ENCODE measurements around the gene AQP7.
"Not testable (repeated sequence)": the region's sequence is repeated elsewhere in the genome, so short reads cannot be mapped to it uniquely, and the experiment has no call there.

AQP7 gene

DNA sequence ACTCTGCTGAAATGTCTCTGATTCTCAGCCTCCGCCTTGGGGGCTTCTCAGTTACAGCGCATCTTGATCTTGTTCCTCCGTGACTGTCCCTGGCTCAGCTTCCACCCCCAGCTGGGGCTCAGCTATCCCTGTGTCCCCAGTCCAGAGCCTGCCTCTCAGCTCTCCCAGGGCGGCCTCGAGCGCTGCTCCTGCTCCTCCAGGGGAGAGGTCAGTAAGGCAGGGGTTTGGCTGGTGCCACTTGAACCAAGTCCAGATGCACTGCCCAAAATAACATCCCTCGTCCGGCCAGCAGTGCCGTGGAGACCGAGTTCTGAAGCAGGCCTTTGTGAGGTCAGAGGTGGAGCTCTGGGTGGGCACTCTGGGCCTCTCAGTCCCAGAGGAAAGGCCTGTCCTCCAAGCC is at the start of gene AQP7:
AQP7 (minus strand) TSS at position 198 of the 400 bp plus-strand sequence. CDS start 1,306 bp downstream, outside the sequence.
- DNase-seq: not testable (repeated sequence)

DNA sequence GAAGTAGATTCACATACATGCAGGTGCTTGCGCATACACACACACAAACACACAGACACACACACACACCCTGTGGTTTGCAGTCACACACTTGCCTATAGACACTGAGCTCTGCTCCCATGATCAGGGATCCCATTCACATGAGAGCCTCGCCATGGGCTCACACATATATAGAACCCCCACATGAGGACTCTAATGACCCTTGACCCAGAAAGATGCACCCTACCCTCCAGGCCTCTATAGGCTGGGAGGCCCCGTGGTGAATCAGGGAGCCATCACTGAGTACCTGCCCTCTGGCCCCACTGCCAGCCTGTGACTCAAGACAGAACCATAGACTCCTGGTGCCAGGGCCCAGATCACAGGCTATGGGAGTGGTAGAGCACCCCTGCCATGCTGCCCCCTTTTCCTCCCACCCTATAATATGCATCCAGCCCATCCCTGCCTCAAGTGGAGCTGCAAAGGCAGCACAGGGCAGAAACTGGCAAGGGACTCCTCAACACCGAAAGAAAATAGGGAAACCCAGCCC is 48.3 kb upstream of the AQP7 start:
- no peak for DNase-seq

DNA sequence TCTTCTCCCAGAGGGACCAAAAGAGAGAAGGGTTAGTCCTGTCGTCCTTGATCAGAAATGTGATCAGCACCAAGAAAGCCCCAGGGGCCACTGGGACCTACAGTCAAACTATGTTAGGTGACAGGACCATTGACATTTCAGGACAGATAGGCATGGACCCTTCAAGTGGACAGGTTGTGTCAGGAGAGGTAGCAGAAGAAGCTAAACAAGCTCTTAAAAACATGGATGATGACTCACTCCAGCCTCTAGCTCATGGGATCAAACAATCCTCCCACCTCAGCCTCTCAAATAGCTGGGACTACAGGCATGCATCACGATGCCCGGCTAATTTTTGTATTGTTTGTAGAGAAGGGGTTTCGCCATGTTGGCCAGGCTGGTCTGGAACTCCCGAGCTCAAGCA is 47.3 kb upstream of the AQP7 start:
- DNase-seq: no peak

DNA sequence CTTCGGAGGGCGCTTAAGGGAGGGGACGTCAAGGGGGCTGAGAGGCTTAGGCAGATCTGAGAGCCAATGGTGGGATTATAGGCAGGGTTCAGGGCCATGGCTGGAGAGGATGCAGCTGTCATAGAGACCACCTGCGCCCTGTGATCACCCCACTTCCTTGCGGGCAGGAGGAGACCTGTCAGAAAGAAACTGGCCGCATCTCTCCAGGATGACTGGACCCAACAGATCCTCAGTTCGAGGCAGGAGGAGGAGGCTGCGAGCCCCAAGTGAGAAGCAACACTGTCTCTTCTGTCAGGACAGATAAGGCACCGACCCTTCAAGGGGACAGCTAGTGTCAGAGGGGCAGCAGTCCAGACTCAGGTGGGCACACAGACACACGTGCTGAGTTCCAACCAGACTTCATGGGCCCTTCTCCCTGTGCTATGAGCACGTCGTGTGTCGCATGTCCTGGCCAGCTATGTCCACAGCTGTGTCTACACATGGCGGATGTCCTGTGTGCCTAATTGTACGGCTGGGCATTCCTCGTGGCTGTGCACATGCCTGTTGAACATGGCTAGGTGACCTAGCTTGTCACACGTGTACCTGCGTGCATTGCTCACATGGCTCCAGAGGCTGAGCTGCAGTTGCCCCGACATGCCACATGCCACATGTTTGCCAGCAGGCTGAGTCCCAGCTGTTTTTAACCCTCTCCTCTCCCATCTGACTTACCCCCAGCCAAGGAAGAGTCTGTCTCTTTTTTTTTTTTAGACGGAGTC is 45.6 kb upstream of the AQP7 start:
- no peak for DNase-seq

DNA sequence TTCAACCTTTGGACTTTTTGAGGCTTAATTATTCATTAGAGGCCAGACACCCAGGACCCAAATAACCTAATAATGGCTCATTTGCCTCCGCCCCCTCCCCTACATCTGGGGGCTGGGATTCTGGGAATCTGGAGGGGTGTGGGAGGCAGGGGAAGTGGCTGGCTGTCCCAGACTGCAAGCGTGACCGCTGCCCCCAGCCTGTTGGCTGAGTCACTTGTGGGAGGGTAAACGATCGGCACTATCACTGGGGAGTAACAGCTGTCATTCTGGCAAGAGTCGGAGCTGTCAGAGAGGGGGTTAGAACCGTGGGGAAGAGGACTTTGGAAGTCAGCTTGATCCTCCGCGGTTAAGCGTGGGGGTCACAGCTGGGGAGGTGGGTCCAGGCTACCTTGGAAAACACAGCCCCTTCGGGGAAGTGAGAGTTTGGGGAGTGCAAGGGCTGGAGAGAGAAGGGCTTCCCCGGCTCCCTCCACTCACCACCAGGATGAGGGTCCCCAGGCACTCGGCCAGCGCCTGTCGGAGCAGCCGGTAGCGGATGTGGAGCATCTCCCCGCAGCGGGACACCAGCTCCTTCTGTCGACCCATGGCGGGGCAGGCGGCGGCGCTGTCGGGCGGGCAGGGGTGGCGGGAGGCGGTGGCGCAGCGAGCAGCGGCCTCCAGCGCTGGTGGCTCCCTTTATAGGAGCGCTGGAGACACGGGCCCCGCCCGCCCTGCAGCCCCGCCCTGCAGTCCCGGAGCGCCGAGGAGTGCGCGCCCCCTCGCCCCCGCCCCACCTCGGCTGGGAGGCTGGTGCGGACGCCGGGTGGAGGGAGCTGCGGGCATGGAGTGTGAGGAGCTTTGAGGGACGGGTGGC is 44.8 kb upstream of the AQP7 start, which contains the start of gene AQP3:
AQP3 (minus strand) TSS at position 648 of the 853 bp plus-strand sequence; CDS start at position 585, 63 bp downstream.
- DNase-seq: no peak

DNA sequence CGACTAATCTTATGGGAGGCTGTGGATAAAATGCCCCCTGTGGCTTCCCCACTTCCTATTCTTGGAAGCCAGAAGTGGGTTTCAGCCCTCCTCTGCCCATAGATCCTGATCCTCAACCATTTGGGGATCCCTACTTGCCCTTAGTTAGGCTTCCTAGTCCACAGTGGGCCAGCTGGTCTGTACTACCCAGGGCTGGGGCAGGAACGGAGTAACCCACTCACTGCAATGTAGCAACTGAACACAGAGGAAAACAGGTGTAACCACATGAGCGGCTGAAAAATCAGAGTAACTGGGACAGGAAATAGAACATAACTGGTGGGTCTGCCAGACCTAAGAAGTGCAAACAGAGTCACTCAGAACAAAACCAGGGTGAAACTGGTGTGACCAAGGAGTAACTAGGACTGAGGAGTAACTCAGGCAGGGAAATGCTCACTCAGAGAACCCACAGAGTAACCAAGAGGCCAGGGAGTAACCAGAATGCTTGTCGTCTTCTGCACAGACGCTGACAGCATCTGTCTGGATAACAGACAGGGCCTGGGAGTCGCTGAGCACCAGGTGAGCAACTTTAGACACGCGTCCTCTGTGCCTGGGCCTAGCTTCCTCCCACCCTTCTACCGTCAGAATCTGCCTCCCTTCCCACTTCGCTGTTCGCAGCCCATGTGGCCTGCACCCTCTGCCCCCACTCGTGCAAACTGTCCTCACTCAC is 44.0 kb upstream of the AQP7 start:
- no peak for DNase-seq

DNA sequence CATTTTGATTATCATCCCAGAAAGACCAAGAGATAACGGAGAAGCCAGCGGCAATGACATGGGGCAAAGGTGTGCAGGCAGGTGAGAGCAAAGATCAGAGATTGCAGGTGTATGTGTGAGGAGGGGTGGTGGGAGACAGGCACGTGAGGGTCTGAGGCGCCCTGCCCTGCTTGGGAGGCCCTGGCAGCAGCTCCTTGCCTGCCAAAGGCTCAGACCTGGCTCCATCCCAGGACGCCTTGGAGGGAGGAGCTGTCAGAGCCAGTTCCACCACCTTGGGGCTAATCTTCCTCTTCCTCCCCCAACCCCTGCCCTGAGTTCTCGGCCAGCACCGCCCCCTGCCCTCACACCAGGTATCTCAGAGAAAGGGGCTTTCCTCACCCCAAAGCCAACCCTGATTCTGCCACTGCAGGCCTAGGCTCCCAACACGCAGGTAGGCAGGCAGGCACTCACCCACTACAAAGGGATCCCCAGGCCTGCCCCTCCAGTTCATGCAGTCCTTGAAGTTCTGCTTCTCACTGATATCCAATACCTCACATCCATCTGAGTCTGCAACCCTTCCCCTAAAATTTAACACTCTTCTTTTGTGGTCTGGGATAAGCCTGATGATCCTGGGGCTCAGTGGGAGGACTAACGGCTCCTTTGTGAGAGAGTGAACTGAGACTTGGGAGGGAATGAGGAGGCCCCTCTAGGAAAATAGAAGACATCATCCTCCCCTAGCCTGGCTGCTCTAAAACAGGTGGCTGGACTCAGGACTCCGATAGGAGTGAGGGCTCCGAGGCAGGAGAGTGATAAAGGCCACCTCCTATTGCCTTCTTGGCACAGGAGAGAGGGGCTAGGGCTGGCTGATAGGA is 43.2 kb upstream of the AQP7 start:
- no peak for DNase-seq

DNA sequence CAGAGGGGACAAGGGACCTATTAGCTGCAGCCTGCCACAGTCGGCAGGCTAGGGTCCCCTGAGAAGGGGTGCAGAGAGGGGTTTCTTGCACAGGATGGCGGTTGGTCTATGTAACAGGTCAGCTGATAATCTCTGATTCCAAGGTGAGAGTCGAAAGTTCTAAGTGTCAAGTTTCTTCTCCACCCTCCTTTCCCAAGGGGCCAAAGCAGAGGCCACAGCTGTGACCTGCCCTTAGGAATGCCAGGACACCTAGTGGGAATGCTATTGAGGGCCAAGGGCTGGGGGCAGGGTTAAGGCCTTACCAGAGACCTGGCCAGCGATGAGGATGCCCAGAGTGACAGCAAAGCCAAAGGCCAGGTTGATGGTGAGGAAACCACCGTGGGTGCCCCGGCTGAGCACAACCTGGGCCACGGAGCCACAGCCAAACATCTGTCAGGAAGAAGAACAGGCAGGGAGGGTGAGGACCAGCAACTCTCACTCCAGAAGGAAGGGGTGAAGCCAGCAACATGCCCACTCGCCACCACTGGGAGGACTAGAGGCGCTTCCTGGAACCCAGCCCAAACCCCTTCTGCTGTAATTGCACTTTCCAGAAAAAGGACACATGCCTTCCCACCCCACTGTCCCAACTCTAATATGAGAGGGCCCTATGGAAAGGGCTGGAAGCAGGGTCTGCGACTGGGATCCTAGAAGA is 41.2 kb upstream of the AQP7 start:
- DNase-seq: no peak

DNA sequence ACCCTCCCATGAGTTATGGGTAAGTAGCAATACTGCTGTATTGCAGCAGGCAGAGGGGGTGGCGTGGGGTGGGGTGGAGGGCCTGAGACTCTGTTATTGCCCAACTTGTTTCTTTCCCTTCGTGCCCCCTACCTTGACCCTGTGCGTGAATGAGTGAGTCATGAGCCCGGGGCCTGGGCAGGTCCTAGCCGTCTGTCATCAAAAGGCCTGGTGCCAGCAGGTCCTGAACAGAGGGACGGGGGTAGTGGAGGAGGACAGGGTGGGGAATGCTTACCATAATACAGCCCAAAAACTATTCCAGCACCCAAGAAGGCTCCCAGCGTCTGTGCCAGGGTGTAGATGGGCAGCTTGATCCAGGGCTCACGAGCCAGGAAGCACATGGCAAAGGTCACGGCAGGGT is 40.7 kb upstream of the AQP7 start:
- DNase-seq: no peak

DNA sequence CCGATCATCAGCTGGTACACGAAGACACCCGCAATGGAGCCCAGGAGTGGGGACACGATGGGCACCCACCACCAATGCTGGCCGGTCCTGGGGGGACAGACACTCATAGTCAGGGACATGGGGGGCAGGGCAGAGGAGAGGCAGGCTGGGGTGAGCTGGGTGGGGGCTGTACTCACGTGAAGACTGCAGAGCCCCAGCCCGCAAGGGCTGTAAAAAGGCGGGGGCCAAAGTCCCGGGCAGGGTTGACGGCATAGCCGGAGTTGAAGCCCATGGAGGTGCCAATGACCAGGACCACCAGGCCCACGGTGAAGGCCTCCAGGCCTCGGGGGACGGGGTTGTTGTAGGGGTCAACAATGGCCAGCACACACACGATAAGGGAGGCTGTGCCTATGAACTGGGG is 39.8 kb upstream of the AQP7 start:
- DNase-seq: no peak

DNA sequence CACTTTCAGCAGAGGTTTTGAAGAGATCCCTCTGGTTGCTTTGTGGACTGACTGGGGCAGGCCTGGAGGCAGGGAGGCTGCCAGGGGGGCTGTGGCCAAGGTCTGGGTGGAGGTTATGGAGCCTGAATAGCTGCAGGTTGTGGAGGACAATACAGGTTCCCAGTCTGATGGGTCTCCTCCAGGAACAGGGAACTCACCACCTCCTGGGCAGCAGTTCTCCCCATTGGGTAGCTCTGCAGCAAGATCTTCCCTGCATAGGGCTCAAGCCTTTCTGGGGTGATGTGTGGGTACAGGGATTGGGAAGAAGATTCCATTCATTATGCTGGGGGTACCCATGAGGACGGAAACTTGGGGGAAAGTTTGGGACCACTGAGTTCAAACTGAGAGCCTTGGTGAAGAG is 38.2 kb upstream of the AQP7 start:
- DNase-seq: no peak

DNA sequence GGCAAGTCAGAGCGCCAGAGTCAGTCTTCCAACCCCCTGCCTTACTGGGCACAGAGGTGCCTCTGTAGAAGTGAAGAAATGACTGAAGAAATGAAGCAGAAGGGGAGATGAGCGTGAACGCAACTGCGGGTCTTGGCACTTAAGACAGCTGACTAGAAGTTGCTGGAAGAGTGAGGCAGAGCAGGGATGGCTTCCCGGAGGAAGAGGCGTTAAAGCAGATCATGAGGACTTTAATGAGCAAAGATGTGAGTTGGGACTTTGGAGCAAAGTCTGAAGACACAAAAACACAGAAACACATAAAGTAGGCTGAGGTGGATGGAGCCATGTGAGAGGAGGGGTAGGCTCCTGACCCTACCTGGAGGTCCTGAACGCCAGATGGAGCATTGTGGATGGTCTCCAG is 37.8 kb upstream of the AQP7 start:
- no peak for DNase-seq

DNA sequence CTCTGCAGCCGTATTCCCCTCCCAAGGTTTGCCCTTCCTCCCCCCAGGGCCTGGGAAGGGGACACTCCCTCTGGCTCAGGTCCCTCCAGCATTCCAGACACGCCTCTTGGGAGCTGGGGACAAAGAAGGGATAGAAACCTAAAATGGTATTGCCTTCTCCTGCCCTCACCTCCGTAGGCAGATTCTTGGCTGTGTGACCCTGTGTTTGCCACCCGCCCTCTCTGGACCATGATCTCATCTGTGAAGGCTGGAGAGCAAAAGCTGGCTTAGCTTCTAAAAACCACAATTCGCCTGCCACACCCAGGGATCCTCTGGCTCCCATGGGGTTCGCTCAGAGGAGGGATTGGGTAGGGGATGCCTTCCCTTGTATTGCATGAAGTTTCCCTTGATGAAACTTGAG is 37.4 kb upstream of the AQP7 start:
- DNase-seq: no peak

DNA sequence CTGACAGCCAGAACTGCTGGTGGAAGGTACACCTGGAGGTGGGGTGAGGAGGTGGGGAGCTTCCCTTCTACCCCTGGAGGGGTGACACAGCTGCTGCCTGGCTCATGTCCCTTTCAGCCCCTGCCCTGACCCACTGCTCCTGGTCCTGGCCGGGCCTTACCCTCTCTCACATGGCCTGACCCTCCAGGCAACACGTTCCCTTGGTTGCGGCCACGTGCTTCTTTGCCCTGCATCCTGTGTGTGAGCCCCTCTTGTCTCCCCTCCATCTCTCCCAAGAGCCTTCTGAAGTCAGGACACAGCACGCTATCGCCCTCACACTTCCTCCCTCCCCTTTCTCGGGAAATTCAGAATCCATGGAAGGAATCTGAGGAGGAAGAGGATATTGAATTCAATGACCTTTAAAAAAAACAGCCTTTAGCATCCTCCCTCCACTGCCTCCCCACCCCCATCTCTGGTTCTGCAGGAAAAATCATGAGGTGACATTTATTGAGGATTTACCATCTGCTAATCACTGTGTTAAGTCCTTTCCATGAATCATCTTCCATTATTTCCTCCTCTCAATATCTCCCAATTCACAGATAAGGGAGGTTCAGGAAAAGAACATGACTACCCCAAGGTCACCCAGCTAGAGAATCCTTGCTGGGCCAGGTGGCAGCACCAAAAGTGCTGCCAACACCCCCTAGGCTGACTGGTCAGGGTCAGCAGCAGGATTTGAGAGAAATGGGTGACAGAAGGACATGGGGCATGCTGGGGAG is 36.7 kb upstream of the AQP7 start:
- DNase-seq: no peak

DNA sequence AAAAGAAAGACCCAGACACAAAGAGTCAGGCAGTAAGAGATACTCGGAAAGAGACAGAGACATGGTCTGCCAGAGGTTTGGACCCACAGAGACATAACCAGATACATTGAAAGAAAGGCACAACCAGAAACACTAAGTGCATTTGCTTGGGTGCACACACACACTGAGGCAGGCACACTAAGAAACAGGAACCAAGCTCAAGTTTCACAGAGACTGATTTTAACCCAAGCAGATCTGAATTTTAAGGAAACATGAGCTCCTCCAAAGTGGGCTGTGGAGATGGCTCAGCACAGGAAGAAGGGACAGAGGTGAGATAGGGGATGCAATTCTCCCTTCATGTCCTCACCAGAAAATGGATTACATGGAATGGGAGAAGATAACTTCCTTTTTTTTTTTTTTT is 35.5 kb upstream of the AQP7 start:
- no peak for DNase-seq

DNA sequence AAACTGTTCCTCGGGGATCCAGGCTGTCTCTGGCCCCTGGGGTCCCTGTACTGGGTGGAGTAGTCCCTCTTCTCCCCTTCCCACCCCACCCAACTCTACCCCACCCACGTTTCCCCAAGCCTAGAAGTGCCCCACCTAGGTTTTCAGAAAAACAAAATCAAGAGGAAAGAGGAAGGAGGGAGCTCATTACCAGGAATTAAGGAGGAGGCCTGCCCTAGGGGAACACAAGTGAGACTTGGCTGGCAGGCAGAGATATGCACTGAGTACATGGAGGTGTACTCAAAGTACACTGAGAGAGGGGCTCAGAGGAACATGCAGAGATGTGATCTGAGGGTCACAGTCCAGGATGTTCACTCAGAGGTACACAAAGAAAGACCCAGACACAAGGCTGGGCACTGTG is 34.8 kb upstream of the AQP7 start:
- DNase-seq: no peak

DNA sequence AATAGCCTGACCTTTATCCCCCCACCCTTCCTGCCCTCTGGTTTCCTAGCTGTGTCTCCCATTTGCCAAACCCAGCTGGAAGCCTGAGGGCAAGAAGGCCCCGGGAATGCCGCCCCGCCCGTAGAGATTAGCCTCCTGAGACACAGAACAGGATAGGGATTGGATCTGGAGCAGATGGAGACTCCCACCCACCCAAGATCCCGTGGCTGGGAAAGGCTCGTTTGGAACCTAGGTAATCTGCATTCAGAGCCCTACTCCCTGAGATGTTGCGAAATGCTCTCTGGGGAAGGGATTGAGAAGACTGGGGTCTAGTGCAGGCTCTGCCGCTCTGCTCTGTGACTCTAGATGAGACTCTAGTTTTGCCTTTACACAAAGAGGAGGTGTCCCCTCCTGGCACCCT is 34.1 kb upstream of the AQP7 start:
- DNase-seq: no peak

DNA sequence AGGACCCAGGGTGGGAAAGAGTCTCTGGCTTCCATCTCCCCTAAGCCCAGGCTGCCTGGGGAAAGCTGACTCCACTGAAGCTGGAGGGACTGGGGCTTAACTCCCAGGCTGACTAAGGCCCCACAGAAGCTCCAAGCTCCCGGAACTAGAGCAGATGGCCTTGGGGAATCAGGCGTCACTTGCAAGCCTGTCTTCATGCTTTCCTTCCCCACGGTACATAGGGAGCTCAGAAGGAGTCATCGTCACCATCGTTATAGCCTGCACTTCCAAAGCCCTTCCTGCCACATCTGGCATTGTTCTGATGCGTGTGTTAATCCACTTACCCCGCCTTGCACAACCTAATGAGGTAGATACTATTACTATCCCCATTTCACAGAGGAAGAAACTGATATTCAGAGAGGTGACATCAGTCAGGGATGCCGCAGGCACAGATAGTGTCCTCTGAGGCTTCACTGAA is 33.5 kb upstream of the AQP7 start:
- DNase-seq: no peak

DNA sequence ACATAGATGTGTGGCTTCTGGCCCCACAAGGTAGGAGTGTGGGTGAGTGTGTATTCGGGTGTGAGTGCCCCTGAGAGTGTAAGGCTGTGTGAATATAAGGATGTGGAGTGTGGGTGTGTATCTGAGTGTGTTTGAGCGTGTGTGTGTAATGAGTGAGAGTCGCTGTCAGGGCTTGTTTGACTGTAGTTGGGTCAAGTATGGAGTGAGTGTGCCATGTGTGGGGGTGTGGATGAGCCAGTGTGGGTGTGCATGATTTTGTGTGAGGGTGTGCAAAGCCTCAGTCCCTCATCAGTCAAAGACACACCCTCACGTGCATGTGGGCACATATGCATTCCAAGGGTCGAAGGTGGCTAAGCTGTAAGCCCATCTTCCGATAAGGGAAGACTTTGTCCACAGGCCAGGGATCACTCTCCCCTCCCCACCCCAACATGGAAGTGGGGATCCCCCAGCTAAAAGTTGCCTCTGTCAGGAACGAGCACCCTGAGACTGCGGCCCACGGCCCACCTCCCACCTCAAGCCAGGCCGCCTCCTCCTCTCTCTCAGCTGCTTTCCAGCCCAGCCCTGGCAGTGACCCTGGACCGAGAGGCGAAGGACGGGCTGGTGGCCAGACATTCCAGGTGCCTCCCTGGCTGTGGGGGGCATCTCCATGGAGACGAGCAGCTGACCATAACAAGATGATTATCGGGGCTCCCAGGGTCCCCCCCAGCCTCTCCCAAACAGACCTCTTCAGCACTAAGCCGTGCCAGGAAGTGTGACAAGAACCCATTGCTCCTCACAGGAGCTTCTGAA is 32.1 kb upstream of the AQP7 start:
- no peak for DNase-seq

DNA sequence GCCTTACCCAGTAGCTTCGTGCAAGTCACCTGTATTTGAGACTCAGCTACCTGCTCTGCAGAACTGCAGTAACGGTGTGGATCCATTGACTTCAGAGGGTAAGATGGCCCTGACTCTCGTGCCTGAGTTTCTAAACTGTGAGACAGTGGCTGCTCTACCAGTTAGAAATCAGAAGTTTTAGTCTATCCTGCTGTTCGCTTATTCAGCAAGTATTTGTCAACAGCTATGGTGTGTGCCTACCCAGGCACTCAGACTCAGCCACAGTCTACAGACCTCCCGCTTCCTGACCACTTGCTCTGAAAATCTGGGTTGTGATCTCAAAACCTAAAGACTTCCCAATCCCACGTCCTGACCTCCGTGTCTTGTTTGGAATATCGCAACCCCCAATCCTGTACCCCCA is 31.5 kb upstream of the AQP7 start:
- DNase-seq: no peak

All from GDM1 (cell line).